Measurements from ENCODE around the gene TBCE. TPM values are rescaled to one million over a fixed set of nuclear protein-coding genes. Genes with fewer than 3 reads are reported as not detected.

Gene TBCE
- total and polyA plus RNA-seq, 9 of the 15 experiments (the other 6 are each of a cell fraction or from before 2014, with no cell fraction given): 52.6 to 92.1 (median 82.1) TPM

GRCh38 chr1:235426143-235426542, 58.9 kb downstream of the TBCE start:
- no peak for TF ChIP-seq U2AF1 (optimal IDR thresholded peaks at IDR 0.05; ENCODE audit: low read depth, low read length)
- TF ChIP-seq XRCC4 (IDR thresholded peaks at IDR 0.05; ENCODE audit: extremely low read depth, insufficient read depth, insufficient read length): no peak
- no peak for TF ChIP-seq SMARCA4 (IDR thresholded peaks at IDR 0.05)
- TF ChIP-seq SRF (CRISPR knock-in tag; IDR thresholded peaks at IDR 0.05): 0 out of 4 replicates have a peak, but pooled peaks of 1 of the 2 experiments have one; percentile 44
- TF ChIP-seq ZNF778 (CRISPR knock-in tag; IDR thresholded peaks at IDR 0.05): no peak
- TF ChIP-seq ZNF239 (CRISPR knock-in tag; IDR thresholded peaks at IDR 0.05): no peak
- TF ChIP-seq PTRF (tag; IDR thresholded peaks at IDR 0.05): no peak
- no peak for TF ChIP-seq PREB (CRISPR knock-in tag; IDR thresholded peaks at IDR 0.05)
- CTCF ChIA-PET (ENCODE audit: low intra/inter-chr PET ratio): no interaction called here

More at GRCh38 chr1:235426143-235426542, 58.9 kb downstream of the TBCE start:
- Histone ChIP-seq H3K9me1 (ENCODE audit: control insufficient read depth, insufficient read depth, low read length) (no peaks in the 10 kb centered on the region), H3K9me3 (replicated peaks; ENCODE audit: control insufficient read depth, insufficient read depth, low read depth, low read length) (no peaks in the 10 kb centered on the region), H3K4me1 (replicated peaks in 1 of 2; ENCODE audit: control insufficient read depth in 2 of 2, insufficient read depth in 2 of 2, low read length in 2 of 2) (peaks cover 0 to 8% of the 10 kb centered on the region in 2 experiments; a peak in 2 of 5 replicates), H3K9ac (ENCODE audit: insufficient read depth in 1 of 2, low read depth in 2 of 2, low read length in 2 of 2) (no peak overlapping the region), H3K4me3 (no peak overlapping the region), H3K36me3 (ENCODE audit: control insufficient read depth, insufficient read depth, low read length) (peaks cover 34% of the 10 kb centered on the region; the same call in 2 of the 3 replicates), H3K79me2 (ENCODE audit: control insufficient read depth, insufficient read depth, low read length) (peaks cover 17% of the 10 kb centered on the region; the same call in 2 of the 3 replicates), H4K20me1 (replicated peaks; ENCODE audit: control insufficient read depth, insufficient read depth, low read length) (0 out of 2 replicates have a peak, but pooled peaks cover 8% of the 10 kb centered on the region), H3K4me2 (ENCODE audit: insufficient read depth, low read length) (no peak overlapping the region), H2AFZ (ENCODE audit: low read depth, low read length) (no peak overlapping the region), H3K27ac (ENCODE audit: extremely low read depth, low read depth, low read length) (no peak overlapping the region), H3K27me3 (ENCODE audit: control insufficient read depth in 2 of 2, insufficient read depth in 2 of 2, low read length in 2 of 2) (no peaks in the 10 kb centered on the region)
- intact Hi-C loops (cut with micrococcal nuclease) (no loop called here), in situ Hi-C loops (cut with MboI) (no loop called here)
- DNase-seq (ENCODE audit: extremely low read depth in 1 of 4, low spot score in 3 of 4) (no peak), FAIRE-seq (no peak), ATAC-seq (no peak)
- POLR2A ChIA-PET: no interaction called here
- no TSS peak for BruUV-seq (replicated peaks)
- 96% methylated on average over 4 of the region's 4 CpGs for WGBS (ENCODE audit: insufficient coverage, low coverage, missing lambda C conversion rate)
